ENCODE results near the gene ADAP1.
"Not testable (repeated sequence)": the region's sequence is repeated elsewhere in the genome, so short reads cannot be mapped to it uniquely, and the experiment has no call there.

ADAP1 gene

GRCh38 chr7:958221-959200, 4.0 kb upstream of the ADAP1 start:
- DNase-seq: no peak

- DNase-seq: no peak
These were observed 3.1 kb upstream of the ADAP1 start for GRCh38 chr7:957418-958220.

DNA sequence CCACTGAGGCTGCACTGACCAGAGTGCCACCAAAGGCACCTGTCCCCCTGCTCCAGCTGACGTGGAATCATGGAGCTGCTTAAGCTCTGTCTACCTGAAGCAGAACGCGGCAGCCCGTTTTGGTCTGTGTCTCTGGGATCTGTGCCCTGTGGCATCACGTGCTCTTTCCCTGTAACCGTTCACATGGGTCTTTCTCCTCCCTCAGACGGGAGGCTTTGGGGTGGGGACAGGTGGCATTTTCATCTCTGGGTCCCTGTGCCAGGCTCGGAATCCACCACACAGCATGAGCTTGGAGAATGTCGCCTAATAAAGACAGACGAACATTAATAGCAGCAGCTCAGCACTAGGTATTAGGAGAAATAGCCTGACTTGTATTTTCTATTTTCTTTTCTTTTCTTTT, 1.6 kb upstream of the ADAP1 start:
- DNase-seq: no peak

DNA sequence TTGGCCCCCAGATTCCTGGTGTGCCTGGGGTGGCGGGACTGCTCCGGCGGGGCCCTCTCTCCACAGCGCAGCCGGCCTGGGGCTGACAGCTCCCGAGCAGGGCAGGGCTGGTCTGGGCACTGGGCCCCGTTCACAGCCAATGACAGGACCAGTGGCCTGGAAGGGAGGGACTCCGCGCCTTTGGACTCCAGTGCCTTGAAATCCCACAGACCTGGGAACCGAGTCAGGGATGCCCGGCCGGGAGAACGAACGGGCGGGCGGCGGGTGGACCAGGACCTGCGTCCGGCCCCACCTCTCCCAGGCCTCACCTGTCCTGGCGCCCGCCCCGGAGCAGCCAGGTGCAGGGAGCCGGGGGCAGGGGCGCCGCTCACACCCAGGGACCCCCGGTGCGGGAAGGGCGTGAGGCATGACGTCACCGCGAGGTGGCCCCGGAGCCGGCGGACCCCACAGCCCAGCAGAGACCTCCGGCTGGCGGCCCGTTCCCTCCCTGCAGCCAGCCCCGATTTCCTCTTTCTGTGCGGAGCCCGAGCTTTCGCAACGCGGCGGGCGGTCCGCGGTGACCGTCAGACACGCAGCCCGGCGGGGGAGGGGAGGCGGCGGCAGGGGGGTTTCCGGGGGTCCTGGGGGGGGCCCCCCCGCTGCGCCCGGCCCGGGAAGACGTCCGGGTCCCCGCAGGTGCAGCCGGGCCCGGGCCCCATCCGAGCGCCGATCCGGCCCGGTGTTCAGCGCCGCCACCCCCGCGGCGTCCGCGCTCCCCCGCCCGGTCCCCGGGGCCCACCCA, 743 bp downstream of the ADAP1 start:
- DNase-seq: no peak

- no peak for DNase-seq
These were observed 1.7 kb downstream of the ADAP1 start for GRCh38 chr7:952548-953441.

DNA sequence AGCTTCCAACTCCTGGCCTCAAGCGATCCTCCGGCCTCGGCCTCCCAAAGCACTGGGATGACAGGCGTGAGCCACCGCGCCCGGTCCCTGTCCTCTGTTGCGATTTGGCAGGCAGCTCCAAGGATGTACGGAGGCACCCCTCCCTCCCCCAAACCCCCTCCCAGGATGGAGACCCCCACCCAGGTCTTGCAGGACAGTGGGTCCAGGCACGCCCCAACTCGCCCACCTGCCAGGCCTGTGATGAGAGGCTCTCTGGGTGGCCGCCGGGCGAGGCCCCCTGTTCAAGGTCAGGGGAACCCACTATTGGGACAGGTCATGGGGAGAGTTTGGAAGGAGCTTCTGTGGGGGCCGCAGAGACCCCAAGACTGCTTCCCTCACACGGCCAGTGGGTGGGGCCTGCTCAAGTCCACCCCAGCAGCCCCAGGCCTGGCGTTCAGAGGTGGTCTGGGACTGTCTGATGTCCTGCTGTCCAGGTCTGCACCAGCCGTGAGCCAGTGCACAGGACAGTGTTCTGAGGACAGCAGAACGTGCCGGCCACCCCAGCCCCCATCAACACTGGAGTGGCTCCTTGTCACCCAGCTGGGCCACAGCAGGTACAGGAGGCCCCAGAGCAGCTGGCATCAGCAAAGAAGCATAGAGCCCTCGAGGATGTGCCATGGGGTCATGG, 2.5 kb downstream of the ADAP1 start:
- DNase-seq: no peak

- no peak for DNase-seq
These were observed 5.2 kb downstream of the ADAP1 start for GRCh38 chr7:949021-949934.

DNA sequence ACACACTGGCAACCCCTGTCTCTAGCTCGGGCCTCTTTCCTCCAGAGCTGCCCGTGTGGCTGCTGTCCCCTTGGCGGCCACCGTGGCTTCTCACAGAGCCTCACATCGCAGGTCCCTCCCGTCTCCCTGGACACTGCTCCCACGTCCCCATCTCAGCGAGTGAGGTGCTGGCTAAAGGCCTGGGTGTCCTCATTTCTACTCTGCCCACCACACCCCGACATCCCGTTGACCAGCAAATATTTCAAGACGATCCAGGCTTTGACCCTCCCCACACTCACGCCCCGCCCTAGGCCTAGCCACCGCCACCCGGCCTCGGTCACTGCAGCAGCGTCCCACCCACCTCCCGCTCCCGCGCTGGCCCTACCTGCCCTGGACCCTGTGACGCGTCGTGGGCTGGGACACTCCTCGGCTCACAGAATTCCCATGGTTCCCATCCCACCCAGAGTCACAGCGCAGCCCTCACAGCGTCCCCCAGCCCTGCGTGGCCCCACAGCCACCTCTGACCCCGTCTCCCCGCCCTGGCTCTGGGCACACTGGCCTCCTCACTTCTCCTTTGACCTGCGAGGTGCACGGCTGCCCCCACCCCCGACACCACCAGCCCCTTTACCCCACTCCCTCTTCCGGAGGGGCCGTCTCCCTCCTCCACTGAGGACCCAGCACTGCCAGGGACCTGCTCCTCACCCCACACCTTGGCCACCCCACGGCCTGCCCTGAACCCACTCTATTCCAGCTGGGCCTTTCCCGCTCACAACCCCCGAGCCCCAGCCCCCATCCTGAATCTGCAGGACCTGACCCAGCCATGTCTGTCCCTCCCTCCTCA, 6.9 kb downstream of the ADAP1 start:
- no peak for DNase-seq

DNA sequence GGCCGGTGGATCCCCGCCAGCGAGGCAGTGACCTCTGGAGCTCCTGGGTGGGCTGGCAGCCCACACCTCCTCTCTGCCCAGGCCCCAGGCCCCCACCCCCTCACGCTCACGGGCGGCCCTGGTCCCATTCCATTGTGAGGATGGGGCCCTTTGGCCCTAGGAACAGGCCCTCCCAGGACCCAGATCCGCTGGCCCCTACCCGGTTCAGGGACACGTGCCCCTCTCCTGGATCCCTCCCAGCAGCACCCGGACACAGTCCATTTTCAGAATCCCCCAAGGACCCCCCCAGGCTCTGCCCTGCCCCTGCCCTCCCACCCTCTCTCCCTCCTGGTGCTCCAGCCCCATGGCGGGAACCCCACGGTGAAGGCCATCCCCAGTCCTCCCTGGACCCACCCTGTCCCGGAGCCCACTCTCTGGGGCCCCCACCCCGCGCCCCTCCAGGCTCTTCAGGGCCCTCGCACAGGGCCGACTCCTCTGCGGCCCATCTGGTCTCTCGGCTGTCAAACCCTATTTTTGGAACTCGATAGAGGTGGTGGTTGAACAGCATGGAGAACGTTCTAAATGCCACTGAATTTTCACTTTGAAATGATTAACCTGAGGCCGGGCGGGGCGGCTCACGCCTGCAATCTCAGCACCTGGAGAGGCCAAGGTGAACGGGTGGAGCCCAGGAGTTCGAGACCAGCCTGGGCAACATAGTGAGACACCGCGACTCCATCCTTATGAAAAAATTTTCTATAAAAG, 8.1 kb downstream of the ADAP1 start:
- DNase-seq: no peak

DNA sequence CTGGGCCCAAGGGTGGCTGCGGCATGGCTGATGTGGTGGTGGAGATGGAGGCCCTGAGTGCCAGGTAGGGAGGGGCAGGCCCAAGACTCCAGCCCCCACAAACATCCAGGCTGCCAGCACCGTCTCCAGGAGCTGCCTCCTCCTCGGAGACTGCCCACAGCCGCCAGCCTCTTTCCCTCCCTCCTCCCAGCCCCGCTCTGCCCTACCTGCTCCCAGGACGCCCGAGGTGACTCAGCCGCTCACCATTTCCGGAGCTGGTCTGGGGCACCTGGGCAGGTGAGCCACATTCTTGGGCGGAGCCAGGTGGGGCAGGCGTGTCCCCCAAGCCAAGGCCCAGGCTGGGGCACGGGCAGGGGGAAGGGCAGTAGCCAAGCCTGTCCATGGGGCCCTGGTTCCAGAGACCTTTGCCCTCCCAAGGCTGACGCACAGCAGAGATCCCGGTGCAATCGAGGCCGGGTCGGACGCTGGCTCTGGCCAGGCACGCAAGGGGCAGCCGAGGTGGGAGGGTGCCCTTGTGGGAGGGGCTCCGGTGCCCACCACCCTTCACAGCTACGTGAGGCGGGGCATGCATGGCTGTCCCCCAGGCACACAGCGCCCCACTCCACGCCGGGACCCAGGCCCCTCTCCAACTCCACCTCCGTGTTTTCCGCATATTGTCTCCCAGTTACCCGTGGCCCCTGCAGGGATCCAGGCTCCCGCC, 8.8 kb downstream of the ADAP1 start:
- no peak for DNase-seq

- no peak for DNase-seq
These were observed 9.3 kb downstream of the ADAP1 start for GRCh38 chr7:945147-945555.

DNA sequence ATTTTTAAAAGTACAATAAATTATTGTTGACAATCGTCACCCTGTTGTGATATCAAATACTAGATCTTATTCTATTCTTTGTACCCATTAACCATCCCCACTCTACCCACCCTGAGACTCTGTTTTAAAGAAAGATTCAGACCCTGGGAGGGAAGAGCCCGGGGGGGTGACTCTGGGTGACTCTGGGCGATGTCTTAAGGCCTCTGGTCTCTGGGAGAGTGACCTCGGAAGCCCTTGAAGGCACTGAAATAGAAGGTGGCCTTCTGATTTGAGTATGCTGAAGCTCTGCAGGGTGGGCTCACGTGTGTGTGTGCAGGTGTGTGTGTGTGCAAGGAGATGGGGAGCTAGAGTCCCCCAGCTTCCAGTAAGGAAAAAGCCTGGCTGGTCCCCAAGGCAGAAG, 9.7 kb downstream of the ADAP1 start:
- no peak for DNase-seq

- not testable (repeated sequence) for DNase-seq
These were observed 10.7 kb downstream of the ADAP1 start for GRCh38 chr7:943793-944192.

GRCh38 chr7:940599-941408, 13.7 kb downstream of the ADAP1 start:
- no peak for DNase-seq

DNA sequence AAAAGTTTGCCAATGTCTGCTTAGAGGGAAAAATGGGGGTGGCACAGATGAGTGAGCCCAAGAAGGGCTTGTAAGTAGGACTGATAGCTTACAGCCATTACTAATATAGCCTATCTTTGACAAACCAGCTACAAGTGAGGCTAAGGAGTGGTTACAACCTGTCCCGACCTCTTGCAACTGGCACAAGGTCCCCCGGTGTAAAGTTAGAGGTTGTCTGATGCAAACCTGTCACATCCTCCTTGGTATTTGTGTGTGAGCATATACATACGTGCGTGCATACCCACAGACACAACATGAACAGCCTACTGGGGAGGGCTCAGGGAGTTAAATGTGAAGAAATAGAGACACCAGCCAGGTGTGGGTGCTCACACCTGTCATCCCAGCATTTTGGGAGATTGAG, 14.6 kb downstream of the ADAP1 start:
- DNase-seq: no peak

- no peak for DNase-seq
These were observed 15.8 kb downstream of the ADAP1 start for GRCh38 chr7:938546-939185.
